Sigmoid colon (tissue), 4 donors: ENCODE results near the gene CBLL1.

Source experiments
- POLR2AphosphoS5 ChIP-seq, 4 donors: sonication (generic); formaldehyde crosslinking; IDR thresholded peaks; one replicate each; pipeline ENCODE4 v1.6.1; 2017; ENCODE audit warnings: antibody characterized with exemption in 4 of 4
- TF ChIP-seq, protein P1 (sequence below), 4 experiments: fragments of 450-650 bp in 3 of 4; fragments of 200-600 bp in 1 of 4; IDR thresholded peaks; one replicate each; pipeline ENCODE4 v1.5.1; 2016 to 2019; ENCODE audit warnings: antibody characterized with exemption in 4 of 4, mild to moderate bottlenecking in 3 of 4, moderate library complexity in 2 of 4

DNA sequence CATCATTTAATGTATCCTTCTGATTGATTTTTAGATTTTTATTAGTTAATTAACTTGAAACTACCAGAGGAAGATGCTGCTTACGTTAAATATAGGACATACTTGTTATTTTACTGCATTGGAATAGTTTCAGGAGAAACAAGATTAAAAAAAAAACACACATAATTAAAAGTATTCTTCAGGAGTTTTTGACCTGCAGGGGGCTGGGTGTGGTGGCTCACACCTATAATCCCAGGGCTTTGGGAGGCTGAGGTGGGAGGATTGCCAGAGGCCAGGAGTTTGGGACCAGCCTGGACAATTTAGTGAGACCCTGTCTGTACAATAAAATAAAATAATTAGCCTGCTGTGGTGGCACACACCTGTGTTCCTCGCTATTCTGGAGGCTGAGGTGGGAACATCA is 10.7 kb downstream of the CBLL1 start:
- TF ChIP-seq POLR2AphosphoS5 (IDR thresholded peaks at IDR 0.05), result no peak
- TF ChIP-seq, protein P1, sequence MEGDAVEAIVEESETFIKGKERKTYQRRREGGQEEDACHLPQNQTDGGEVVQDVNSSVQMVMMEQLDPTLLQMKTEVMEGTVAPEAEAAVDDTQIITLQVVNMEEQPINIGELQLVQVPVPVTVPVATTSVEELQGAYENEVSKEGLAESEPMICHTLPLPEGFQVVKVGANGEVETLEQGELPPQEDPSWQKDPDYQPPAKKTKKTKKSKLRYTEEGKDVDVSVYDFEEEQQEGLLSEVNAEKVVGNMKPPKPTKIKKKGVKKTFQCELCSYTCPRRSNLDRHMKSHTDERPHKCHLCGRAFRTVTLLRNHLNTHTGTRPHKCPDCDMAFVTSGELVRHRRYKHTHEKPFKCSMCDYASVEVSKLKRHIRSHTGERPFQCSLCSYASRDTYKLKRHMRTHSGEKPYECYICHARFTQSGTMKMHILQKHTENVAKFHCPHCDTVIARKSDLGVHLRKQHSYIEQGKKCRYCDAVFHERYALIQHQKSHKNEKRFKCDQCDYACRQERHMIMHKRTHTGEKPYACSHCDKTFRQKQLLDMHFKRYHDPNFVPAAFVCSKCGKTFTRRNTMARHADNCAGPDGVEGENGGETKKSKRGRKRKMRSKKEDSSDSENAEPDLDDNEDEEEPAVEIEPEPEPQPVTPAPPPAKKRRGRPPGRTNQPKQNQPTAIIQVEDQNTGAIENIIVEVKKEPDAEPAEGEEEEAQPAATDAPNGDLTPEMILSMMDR (IDR thresholded peaks at IDR 0.05), result no peak
